NB4 (cell line): ENCODE results near the gene SOBP.

Source experiments
- DNase-seq: peaks from one replicate; pipeline ENCODE4 v3.0.0; 2010; ENCODE audit warnings: low read depth
- H3K4me3 ChIP-seq: one replicate; pipeline ENCODE4 v1.5.1; 2011; ENCODE audit warnings: mild to moderate bottlenecking, low read depth, low read length, moderate library complexity
- MYC ChIP-seq: IDR thresholded peaks from 2 replicates; pipeline ENCODE4 v1.6.1; 2011; ENCODE audit warnings: low read depth, low read length
- POLR2A ChIP-seq: IDR thresholded peaks from 2 replicates; pipeline ENCODE4 v1.6.1; 2011; ENCODE audit warnings: mild to moderate bottlenecking; ENCODE audit not compliant: insufficient read length; ENCODE audit errors: extremely low read depth
- TF ChIP-seq, protein P1 (sequence below): IDR thresholded peaks from 2 replicates; pipeline ENCODE4 v1.6.1; 2011; ENCODE audit warnings: low read depth, low read length
- TF ChIP-seq, protein P2 (sequence below): IDR thresholded peaks from one replicate; pipeline ENCODE4 v1.5.1; 2012; ENCODE audit warnings: low read depth, low read length

Gene SOBP

DNA sequence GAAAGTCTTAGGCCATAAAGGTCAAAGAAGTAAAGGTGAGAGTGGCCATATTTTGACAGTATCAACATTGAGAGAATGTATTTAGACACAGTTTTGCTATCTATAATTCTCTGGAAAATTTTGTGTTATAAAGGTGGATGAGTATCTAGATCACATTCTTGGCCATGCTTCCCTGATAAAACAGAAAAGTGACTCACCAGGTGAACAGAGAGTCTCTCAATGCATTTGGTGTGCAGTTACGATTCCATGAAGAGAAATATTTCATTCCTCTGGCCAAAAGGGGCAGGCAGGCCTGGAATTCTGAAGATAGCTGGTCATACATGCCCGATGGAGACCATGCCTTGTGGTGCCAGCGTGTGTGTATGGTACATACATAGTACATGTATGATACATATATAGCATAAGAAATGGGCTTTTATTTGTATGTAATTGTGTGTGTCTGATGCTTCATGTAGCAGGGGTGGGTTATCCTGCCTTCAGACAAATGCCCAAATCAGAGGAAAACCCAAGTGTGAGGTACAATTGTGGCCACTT, 164.0 kb downstream of the SOBP start:
- no peak overlapping the region for H3K4me3 ChIP-seq
- TF ChIP-seq, protein P1, sequence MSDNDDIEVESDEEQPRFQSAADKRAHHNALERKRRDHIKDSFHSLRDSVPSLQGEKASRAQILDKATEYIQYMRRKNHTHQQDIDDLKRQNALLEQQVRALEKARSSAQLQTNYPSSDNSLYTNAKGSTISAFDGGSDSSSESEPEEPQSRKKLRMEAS = no peak
- no peak for TF ChIP-seq POLR2A
- TF ChIP-seq, protein P2, sequence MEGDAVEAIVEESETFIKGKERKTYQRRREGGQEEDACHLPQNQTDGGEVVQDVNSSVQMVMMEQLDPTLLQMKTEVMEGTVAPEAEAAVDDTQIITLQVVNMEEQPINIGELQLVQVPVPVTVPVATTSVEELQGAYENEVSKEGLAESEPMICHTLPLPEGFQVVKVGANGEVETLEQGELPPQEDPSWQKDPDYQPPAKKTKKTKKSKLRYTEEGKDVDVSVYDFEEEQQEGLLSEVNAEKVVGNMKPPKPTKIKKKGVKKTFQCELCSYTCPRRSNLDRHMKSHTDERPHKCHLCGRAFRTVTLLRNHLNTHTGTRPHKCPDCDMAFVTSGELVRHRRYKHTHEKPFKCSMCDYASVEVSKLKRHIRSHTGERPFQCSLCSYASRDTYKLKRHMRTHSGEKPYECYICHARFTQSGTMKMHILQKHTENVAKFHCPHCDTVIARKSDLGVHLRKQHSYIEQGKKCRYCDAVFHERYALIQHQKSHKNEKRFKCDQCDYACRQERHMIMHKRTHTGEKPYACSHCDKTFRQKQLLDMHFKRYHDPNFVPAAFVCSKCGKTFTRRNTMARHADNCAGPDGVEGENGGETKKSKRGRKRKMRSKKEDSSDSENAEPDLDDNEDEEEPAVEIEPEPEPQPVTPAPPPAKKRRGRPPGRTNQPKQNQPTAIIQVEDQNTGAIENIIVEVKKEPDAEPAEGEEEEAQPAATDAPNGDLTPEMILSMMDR = no peak
- no peak for TF ChIP-seq MYC
- no peak for DNase-seq

DNA sequence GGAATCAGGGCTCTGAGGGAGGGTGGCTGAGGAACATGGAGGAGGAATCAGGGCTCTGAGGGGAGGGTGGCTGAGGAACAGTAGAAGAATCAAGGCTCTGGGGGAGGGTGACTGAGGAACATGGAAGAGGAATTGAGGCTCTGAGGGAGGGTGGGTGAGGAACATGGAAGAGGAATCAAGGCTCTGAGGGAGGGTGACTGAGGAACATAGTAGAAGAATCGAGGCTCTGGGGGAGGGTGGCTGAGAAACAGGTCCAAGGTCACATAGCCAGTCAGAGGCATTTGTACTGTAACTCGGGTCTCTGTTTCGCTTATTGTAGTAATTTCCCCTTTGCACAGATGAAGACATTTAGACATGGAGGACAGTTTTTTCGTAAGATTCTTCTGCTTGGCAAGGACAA, 164.8 kb downstream of the SOBP start:
- H3K4me3 ChIP-seq = no peak overlapping the region

DNA sequence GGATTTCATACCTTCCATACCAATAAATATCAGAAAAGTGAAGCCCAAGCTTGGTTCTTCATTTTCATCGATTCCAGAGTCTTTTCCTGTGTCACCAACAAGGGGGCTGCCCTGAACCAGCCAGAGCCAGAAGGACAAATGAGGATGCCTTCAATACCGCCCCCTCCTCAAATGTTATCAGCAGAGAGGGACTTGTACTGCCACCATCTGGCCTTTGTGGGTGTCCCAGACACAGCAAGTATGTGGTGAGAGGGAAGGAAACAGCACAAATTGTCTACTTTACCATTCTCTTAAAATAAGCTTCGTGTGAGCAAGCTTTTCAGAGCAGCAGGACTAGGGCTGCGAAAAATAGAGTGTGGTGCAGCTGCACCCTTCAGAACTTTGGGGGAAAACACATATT, 165.3 kb downstream of the SOBP start:
- no peak overlapping the region for H3K4me3 ChIP-seq
- TF ChIP-seq MYC = no peak
- TF ChIP-seq, protein P2 = peak; percentile 40
- peak; percentile 36 for DNase-seq

More for the DNA sequence above, 164.8 kb downstream of the SOBP start:
- TF ChIP-seq, protein P1 = no peak
- TF ChIP-seq, protein P2 = no peak
- TF ChIP-seq POLR2A (no peak), MYC (no peak)
- no peak for DNase-seq

DNA sequence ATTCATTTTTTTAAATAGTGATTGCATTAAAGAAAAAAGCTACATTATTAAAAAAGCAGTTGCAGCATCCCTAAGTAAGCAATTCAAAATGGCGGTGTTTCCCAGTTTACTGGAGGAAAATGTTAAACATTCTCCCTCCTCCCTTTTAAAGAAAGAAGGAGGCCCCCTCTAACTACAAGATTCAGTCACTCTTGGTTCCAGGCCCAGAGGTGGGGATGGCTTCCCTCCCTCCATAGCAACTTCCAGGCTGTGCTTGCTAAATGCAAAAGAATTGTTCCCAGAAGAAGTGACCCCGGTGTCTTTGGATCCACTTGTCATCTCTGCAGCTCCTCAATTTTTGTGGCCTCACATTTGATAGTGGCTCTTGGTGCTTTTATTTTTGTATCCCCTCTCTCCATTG, 165.9 kb downstream of the SOBP start:
- TF ChIP-seq POLR2A = no peak
- no peak for TF ChIP-seq MYC
- TF ChIP-seq, protein P2 = no peak
- TF ChIP-seq, protein P1 = no peak
- DNase-seq = no peak
- no peak overlapping the region for H3K4me3 ChIP-seq

DNA sequence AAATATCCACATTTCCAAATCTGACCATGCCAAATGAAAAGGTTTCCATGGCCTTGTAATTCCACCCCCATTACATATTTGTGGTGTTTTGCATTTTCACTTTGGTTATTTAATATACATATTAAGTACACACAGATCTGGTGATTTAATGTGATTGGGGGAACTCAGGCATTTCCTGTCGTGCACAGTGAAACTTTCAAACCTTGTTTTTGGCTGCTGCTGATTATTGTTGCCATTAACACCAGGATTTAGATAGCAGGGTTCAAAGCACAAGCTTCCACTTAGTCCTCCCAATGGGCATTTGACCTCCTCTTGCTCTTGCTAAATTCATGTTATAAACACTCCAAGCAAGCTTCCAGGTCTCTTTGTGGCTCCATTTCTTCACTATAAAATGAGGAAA, 166.5 kb downstream of the SOBP start:
- DNase-seq = no peak
- TF ChIP-seq POLR2A = no peak
- no peak for TF ChIP-seq MYC
- TF ChIP-seq, protein P2 = no peak
- TF ChIP-seq, protein P1 = no peak
- H3K4me3 ChIP-seq = no peak overlapping the region

DNA sequence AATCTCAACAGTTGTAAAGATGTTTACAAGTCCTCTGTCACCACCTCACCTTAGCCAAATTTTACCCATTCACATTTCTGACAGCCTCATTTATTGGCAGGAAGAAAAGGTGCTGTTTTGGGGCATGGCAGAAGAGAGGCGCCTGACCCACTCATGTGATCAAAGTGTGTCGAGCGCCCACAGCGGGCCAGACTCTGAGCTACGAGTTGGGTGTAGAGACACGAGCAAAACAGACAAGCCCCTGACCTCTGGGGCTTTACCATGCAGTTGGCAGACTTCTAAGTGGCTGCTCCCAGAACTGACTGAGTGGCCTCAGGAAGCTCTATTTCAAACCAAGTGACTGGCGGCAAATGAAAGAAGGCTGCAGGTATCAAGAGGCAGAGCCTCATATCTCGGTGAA, 167.0 kb downstream of the SOBP start:
- TF ChIP-seq MYC (no peak), POLR2A (no peak)
- TF ChIP-seq, protein P1 = no peak
- TF ChIP-seq, protein P2 = no peak
- DNase-seq = no peak
- no peak overlapping the region for H3K4me3 ChIP-seq
